Fibroblast of villous mesenchyme (primary cell): ENCODE results near the gene VIL1. TPM values are rescaled to one million over a fixed set of nuclear protein-coding genes. Genes with fewer than 3 reads are reported as not detected.

ENCODE experiments used
- DNase-seq: peaks from one replicate; pipeline ENCODE4 v3.0.0-alpha.2; 2010; ENCODE audit warnings: low read depth
- H3K4me3 ChIP-seq: 2 replicates; pipeline ENCODE4 v1.5.1; 2011; ENCODE audit warnings: low read depth, mild to moderate bottlenecking, low read length
- small RNA-seq: library from RNA; depleted of rRNA; stranded (forward); fragments of <200 nt; gene quantifications from one replicate; pipeline ENCODE3, GENCODE V24; 2012
- total RNA-seq: library from RNA; depleted of rRNA; stranded (reverse); fragments of >200 nt; gene quantifications from 2 replicates; pipeline ENCODE4 v1.2.3, GENCODE V29; 2012
- TF ChIP-seq, protein P1 (sequence below): IDR thresholded peaks from 2 replicates; pipeline ENCODE4 v1.5.1; 2012; ENCODE audit warnings: low read depth, mild to moderate bottlenecking, low read length; ENCODE audit not compliant: insufficient read depth

VIL1 gene
- total RNA-seq, 1 donor = under 0.01 TPM

DNA sequence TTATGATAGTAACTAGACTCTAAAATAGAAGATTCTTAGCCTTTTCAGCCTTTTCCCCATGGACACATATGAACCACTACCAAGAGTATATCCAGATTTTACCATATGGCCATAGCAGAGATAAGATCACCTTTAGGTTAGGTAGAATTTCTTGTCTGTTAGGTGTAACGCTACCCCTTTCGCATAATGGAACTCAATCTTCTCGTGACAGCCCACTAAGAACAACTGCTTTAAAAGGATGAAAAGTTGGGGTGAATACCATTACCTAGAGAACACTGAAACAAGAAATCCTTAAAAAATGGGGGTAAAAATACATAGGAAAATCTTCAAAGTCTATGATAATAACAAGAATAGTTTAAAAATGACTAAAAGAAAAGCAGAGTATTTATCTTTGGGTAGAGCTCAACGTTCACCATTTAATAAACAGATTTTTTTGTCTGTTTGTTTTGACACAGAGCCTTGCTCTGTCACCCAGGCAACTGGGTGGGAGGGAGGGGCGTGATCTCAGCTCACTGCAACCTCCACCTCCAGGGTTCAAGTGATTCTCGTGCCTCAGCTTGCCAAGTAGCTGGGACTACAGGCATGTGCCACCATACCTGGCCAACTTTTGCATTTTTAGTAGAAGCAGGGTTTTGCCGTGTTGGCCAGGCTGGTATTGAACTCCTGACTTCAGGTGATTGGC is 67.2 kb downstream of the VIL1 start:
- H3K4me3 ChIP-seq = no peak overlapping the region
- DNase-seq = no peak
- TF ChIP-seq, protein P1, sequence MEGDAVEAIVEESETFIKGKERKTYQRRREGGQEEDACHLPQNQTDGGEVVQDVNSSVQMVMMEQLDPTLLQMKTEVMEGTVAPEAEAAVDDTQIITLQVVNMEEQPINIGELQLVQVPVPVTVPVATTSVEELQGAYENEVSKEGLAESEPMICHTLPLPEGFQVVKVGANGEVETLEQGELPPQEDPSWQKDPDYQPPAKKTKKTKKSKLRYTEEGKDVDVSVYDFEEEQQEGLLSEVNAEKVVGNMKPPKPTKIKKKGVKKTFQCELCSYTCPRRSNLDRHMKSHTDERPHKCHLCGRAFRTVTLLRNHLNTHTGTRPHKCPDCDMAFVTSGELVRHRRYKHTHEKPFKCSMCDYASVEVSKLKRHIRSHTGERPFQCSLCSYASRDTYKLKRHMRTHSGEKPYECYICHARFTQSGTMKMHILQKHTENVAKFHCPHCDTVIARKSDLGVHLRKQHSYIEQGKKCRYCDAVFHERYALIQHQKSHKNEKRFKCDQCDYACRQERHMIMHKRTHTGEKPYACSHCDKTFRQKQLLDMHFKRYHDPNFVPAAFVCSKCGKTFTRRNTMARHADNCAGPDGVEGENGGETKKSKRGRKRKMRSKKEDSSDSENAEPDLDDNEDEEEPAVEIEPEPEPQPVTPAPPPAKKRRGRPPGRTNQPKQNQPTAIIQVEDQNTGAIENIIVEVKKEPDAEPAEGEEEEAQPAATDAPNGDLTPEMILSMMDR = no peak

DNA sequence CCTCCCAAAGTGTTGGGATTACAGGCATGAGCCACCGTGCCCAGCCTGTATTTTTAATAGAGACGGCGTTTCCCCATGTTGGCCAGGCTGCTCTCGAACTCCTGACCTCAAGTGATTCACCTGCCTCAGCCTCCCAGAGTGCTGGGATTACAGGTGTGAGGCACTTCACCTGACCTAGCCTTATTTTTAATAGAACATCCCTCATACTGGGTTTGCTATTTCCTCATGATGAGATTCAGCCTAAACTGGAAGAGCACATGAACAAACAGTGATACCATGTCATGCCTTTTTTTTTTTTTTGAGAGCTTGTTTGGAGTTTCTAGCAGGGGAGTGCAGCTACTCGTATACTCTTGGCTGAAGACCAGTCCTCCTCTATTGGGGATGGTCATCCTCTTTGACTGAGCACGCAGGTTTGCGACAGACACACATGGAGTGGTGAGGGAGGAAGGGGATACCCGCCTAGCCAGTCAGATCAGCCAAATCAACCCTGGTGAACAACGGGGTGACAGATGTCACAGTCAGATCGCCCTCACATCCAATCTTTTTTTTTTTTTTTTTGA is 81.7 kb downstream of the VIL1 start:
- H3K4me3 ChIP-seq = no peak overlapping the region
- DNase-seq = no peak
- TF ChIP-seq, protein P1 = no peak

DNA sequence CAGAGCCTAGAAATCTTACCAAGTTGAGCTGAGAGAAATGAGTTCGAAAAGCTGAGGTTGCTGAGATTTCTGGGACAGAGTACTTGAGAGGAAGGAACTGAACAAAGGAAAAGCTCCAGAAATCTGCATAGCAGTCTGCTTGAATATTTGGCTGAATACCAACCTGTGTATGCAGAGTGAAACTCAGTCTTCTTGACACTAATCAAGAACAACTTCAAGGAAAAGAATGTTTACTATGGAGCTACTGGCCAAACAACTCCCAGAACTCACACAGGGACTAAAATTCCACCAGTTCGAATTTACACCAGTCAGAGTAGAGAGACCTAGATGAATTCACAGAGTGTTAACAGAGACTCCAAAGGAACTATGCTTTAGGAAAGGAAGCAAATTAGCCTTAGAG is 82.7 kb downstream of the VIL1 start:
- peak; percentile 46 for DNase-seq
- no peak overlapping the region for H3K4me3 ChIP-seq
- TF ChIP-seq, protein P1 = no peak

Small RNAs within 50 kb of the gene (small RNA-seq; reads per million reads assigned to genes)
- gene MIR26B = 1,894 reads per million, percentile 99 among the genes with 10 or more reads in this experiment

Other genes with a start within 250 kb of the VIL1 start
- 482 and 483 TPM in 2 replicates for gene ARPC2, start 201.9 kb upstream of the VIL1 start, total RNA-seq
- under 0.01 TPM in 1 of 2 replicates, not detected in the other for gene GPBAR1, start 158.1 kb upstream of the VIL1 start, total RNA-seq
- gene AAMP, start 149.0 kb upstream of the VIL1 start, total RNA-seq = 104 and 110 TPM in 2 replicates
- gene PNKD, start 148.6 kb upstream of the VIL1 start, total RNA-seq = 26.1 and 26.8 TPM in 2 replicates
- 123 and 136 TPM in 2 replicates for gene TMBIM1, start 126.6 kb upstream of the VIL1 start, total RNA-seq
- gene CATIP, start 62.3 kb upstream of the VIL1 start, total RNA-seq = 0.43 TPM in 1 of 2 replicates, not detected in the other
- gene SLC11A1, start 36.9 kb upstream of the VIL1 start, total RNA-seq = under 0.01 and 0.43 TPM in 2 replicates
- 63.5 and 66.9 TPM in 2 replicates for gene CTDSP1, start 19.3 kb upstream of the VIL1 start, total RNA-seq
- gene USP37, start 149.2 kb downstream of the VIL1 start, total RNA-seq = 18.0 and 21.2 TPM in 2 replicates
- 69.6 and 86.8 TPM in 2 replicates for gene CNOT9, start 149.7 kb downstream of the VIL1 start, total RNA-seq
- gene PLCD4, start 188.8 kb downstream of the VIL1 start, total RNA-seq = 0.97 and 2.2 TPM in 2 replicates
- gene ZNF142, start 240.5 kb downstream of the VIL1 start, total RNA-seq = 14.7 and 14.8 TPM in 2 replicates
- gene BCS1L, start 240.6 kb downstream of the VIL1 start, total RNA-seq = 28.9 and 29.3 TPM in 2 replicates